ENCODE measurements around the gene PMPCA. TPM values are rescaled to one million over a fixed set of nuclear protein-coding genes. Genes with fewer than 3 reads are reported as not detected.

The PMPCA gene
- total and polyA plus RNA-seq, 2 of the 8 experiments (the other 6 are each of a cell fraction or from before 2014, with no cell fraction given) = 60.0 to 88.2 TPM

- no peak overlapping the region for H3K23ac ChIP-seq (ENCODE audit: insufficient read length)
- no peaks in the 10 kb centered on the region; the same call in 1 of the 2 replicates for H3K79me1 ChIP-seq (ENCODE audit: low read depth, low read length)
- no peak overlapping the region for H2BK15ac ChIP-seq (ENCODE audit: low read length)
- FAIRE-seq (no peak), DNase-seq (ENCODE audit: low read depth in 1 of 2, low spot score in 2 of 2) (no peak)
- no peak overlapping the region for H3K14ac ChIP-seq (ENCODE audit: insufficient read length)
- no peak for TF ChIP-seq NANOG (IDR thresholded peaks at IDR 0.05; ENCODE audit: insufficient read depth, low read depth, low read length, poor library complexity, severe bottlenecking)
- TF ChIP-seq KDM1A (IDR thresholded peaks at IDR 0.05; ENCODE audit: borderline replicate concordance, low read length) = no peak
- TF ChIP-seq CEBPB (IDR thresholded peaks at IDR 0.05; ENCODE audit: low read depth, low read length) = no peak
- no peak for TF ChIP-seq EP300 (IDR thresholded peaks at IDR 0.05; ENCODE audit: borderline replicate concordance in 1 of 2, low read depth in 2 of 2, low read length in 2 of 2)
- no peak overlapping the region for H3K4ac ChIP-seq (replicated peaks; ENCODE audit: insufficient read length, low read depth, low read length)
- H3K27me3 ChIP-seq (replicated peaks in 1 of 4; ENCODE audit: control insufficient read depth in 3 of 4, extremely low read depth in 1 of 4, insufficient read depth in 3 of 4, low read length in 3 of 4) = no peaks in the 10 kb centered on the region
- H2AK5ac ChIP-seq (ENCODE audit: low read depth, low read length) = no peak overlapping the region
- H3K9ac ChIP-seq (replicated peaks in 1 of 4; ENCODE audit: extremely low read depth in 1 of 4, low read depth in 3 of 4, low read length in 3 of 4) = no peak overlapping the region
- POLR2A ChIA-PET (ENCODE audit: partially characterized antibody) = interaction anchor here (1.1 to 14.0 kb wide), 6 partner anchors 10 to 35 kb away, joined by 3 to 139 read pairs (median 8); partner anchors contain the start of genes CARD9 and SNAPC4
- no peak overlapping the region for H4K5ac ChIP-seq (ENCODE audit: insufficient read length, low read depth, low read length)
- no peak overlapping the region for H3K18ac ChIP-seq (ENCODE audit: extremely low read depth, low read length)
- CTCF ChIA-PET (ENCODE audit: partially characterized antibody) = interaction anchor here (1.3 to 1.7 kb wide), 2 partner anchors 9 to 61 kb away, joined by 3 to 4 read pairs; no protein-coding TSS in a partner anchor
- no peak overlapping the region for H2BK5ac ChIP-seq (ENCODE audit: low read depth, low read length)
- no peaks in the 10 kb centered on the region for H3K79me2 ChIP-seq (ENCODE audit: control insufficient read depth in 1 of 2, insufficient read depth in 2 of 2, low read length in 2 of 2)
- no peaks in the 10 kb centered on the region for H3K4me1 ChIP-seq (replicated peaks in 1 of 4; ENCODE audit: control insufficient read depth in 3 of 4, insufficient read depth in 4 of 4, low read length in 3 of 4)
- H2BK12ac ChIP-seq (ENCODE audit: low read depth, low read length) = no peak overlapping the region
- peaks cover 14 to 73% (median 46%) of the 10 kb centered on the region in 4 experiments for H3K36me3 ChIP-seq (ENCODE audit: control insufficient read depth in 2 of 4, insufficient read depth in 4 of 4, low read length in 3 of 4)
- no peaks in the 10 kb centered on the region for H3K23me2 ChIP-seq (ENCODE audit: low read depth, low read length)
- no peak overlapping the region for H3K56ac ChIP-seq (replicated peaks; ENCODE audit: insufficient read length, low read depth, low read length)
- H2BK20ac ChIP-seq (ENCODE audit: low read length) = no peak overlapping the region
- H4K8ac ChIP-seq (ENCODE audit: extremely low read depth, insufficient read depth, low read length) = no peak overlapping the region
- H2AFZ ChIP-seq (ENCODE audit: low read length) = no peak overlapping the region
- H2BK120ac ChIP-seq (replicated peaks; ENCODE audit: low read depth, low read length) = no peak overlapping the region
- WGBS, 2 experiments (ENCODE audit: extremely low coverage in 1 of 2, insufficient coverage in 1 of 2, insufficient read length in 1 of 2, insufficient replicate concordance in 2 of 2, low coverage in 1 of 2, low lambda C conversion rate in 2 of 2, missing lambda C conversion rate in 1 of 2) = 84% methylated on average over 11 of the region's 20 CpGs; no CpG with 5 or more reads in 1 of the 2 experiments
- no peaks in the 10 kb centered on the region for H3K9me3 ChIP-seq (ENCODE audit: insufficient read depth in 2 of 2, low read depth in 1 of 2, low read length in 1 of 2)
- no peak overlapping the region for H3K4me3 ChIP-seq (ENCODE audit: extremely low read depth in 1 of 4, insufficient read depth in 2 of 4, low read depth in 3 of 4, low read length in 4 of 4)
- H4K91ac ChIP-seq (replicated peaks; ENCODE audit: insufficient read length, low read length) = no peak overlapping the region
- no peak overlapping the region for H3K27ac ChIP-seq (ENCODE audit: low read depth, low read length)
- H3K4me2 ChIP-seq (ENCODE audit: insufficient read depth in 1 of 2, low read depth in 2 of 2, low read length in 2 of 2) = no peak overlapping the region
- H4K20me1 ChIP-seq (replicated peaks in 1 of 2; ENCODE audit: control insufficient read depth in 1 of 2, insufficient read depth in 2 of 2, low read length in 2 of 2) = peaks cover 2 to 14% of the 10 kb centered on the region in 2 experiments
Observed at GRCh38 chr9:136383436-136383835, 27.0 kb upstream of the PMPCA start.

All from H1 (cell line).